Activated naive CD8-positive, alpha-beta T cell treated with anti-CD3 and anti-CD28 coated beads, Interleukin-2, amount 50 U/mL, for 16 hours (primary cell): ENCODE measurements around the gene POM121.
"Not testable (repeated sequence)": the region's sequence is repeated elsewhere in the genome, so short reads cannot be mapped to it uniquely, and the experiment has no call there.

ENCODE experiments used
- DNase-seq: peaks from one replicate; pipeline ENCODE4 v3.0.0-alpha.2; 2020; ENCODE audit warnings: low read depth, low spot score

POM121 gene

GRCh38 chr7:72949686-72950085 is 24.8 kb downstream of the POM121 start:
- not testable (repeated sequence) for DNase-seq

DNA sequence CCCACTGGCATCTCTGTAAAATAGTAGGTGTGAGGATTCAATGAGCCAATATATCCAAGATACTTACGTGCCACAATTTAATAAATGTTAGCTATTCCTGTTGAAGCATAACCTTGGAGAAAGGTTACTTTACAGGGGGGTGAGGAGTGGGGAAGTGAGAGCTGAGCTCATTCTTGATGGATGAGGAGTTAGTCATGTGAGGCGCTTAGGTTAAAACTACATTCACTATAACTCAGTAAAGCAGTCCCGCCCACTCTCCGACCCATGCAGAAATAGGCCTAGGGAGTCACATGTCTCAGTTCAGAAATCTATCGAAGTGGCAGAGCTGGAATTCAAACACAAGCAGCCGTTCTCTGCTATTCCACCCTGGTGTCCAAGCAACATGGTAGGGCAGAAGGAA is 25.5 kb downstream of the POM121 start:
- DNase-seq, result not testable (repeated sequence)

DNA sequence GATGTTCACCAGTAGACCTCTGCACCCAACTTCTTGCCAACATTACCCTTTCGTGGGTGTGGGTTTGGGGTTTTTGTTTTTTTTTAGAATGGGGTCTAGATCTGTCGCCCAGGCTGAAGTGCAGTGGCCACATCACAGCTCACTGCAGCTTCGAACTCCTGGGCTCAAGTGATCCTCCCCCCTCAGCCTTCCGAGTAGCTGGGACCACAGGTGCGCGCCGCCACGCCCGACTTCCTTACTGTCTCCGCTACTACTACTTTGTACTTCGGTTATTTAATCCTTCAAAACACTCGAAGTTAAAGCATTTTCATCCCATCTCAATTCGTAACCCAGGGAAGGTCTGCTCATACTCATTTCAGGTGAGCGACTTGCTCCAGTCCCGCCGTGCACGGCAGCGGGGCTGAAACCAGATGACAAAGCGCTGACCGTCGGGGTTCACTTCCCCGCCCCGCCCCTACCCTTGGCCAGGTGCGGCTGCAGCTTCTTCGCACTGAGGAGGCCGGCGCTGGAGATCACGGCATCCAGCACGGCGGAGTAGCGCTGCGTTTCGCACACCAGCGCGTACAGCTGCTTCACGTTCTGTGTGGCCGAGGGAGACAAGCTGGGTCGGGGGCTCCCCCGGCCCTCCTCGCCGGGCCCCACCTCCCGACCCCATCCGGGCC is 29.1 kb downstream of the POM121 start:
- DNase-seq, result not testable (repeated sequence)

DNA sequence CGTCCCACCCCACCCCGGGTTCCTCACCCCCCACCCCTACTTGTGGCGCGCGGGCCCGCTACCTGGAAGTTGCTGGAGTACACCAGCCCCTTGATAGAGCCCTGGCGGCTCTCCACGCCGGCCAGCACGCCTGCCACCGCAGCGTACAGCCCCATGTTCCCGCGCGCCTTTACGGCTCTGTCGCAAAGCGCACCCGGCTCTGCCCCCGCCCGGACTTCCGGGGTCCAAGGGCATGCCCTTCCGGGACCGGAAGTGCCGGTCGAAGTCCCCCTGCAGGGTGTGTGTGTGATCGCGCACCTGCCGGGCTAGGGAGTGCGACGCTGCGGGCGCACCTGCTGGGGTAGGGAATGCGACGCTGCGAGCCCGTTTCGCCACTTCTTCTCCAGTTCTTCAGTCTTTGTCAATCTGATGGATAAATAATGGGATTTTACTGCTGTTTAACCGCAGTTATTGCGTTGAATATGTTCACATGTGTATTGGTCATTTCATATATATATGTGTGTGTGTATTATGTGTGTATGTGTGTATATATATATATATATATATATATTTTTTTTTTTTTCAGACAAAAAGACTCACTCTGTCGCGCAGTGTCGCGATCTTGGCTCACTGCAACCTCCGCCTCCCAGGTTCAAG is 29.8 kb downstream of the POM121 start:
- not testable (repeated sequence) for DNase-seq

- not testable (repeated sequence) for DNase-seq
Observed at GRCh38 chr7:72960029-72960428, 35.1 kb downstream of the POM121 start.

GRCh38 chr7:72960626-72961345 is 35.9 kb downstream of the POM121 start:
- not testable (repeated sequence) for DNase-seq

- not testable (repeated sequence) for DNase-seq
Observed at GRCh38 chr7:72961346-72961650, 36.4 kb downstream of the POM121 start.

DNA sequence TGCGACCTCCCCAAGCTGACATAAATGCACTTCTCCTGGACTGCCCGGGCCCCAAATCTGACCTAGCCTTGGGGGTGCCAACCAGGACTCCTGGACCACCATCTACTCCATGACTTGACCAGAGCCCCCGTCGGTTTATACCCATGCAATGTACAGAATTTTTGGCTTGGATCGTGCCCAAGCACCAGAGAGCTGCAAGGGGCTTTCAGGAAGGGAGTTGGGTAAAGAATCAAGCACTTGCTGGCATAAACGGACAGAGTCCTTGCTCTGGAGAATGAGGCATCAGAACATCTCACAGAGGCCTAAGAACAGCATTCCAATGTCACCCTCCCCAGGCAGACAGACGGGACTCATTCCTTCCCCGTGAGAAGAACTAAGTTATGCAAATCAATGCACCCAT is 38.2 kb downstream of the POM121 start:
- DNase-seq, result not testable (repeated sequence)

DNA sequence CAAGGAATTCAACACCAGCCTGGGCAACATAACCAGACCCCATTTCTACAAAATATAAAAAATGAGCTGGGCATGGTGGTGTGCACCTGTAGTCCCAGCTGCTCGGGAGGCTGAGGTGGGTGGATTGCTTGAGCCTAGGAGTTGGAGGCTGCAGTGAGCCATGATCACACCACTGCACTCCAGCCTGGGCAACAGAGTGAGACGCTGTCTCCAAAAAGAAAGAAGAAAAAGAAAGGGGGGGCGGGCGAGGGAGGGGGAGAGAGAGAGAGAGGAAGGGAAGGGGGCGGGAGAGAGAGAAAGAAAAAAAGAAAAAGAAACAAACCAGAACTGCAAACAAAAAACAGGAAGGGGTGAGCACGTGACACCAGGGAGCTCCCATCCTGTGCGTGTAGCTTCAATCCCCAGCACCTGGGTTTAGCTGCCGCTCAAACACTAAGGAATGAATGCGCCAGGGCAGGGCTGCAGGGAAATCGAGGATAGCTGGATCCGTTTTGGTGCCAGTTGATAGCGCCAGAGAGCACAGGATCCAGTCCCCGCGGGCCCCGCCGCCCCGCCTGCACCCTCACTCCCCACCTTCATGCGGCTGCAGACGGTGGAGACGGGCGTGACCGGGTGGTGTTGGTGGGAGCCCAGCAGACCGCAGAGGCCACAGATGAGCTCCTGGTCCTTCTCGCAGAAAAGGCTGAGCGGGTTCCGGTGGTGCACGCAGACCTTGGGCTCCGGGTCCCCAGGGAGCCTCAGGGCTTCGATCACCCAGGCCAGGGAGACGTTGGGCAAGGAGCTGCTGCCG is 40.5 kb downstream of the POM121 start:
- not testable (repeated sequence) for DNase-seq

GRCh38 chr7:72966892-72967291 is 42.0 kb downstream of the POM121 start:
- DNase-seq, result not testable (repeated sequence)

GRCh38 chr7:72968980-72969516 is 44.2 kb downstream of the POM121 start, which contains the start of gene TRIM74:
TRIM74 (minus strand) TSS chr7:72969466; CDS start chr7:72966157, 3,309 bp downstream.
- DNase-seq, result not testable (repeated sequence)

GRCh38 chr7:72969688-72970087 is 44.8 kb downstream of the POM121 start:
- not testable (repeated sequence) for DNase-seq

DNA sequence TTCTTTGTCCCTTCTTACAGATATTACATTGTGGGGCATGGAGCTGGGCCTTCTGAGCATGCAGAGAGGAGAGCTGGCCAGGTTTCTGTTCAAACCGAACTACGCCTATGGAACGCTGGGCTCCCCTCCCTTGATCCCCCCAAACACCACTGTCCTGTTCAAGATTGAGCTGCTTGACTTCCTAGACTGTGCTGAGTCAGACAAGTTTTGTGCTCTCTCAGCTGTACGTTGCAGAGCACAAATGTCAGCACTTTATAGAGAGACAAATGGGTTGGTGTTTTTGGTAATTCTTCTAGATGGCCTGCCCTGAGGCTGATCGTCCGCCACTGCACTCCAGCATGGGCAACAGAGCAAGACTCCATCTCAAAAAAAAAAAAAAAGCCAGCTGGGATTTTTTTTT is 46.6 kb downstream of the POM121 start:
- DNase-seq, result not testable (repeated sequence)

DNA sequence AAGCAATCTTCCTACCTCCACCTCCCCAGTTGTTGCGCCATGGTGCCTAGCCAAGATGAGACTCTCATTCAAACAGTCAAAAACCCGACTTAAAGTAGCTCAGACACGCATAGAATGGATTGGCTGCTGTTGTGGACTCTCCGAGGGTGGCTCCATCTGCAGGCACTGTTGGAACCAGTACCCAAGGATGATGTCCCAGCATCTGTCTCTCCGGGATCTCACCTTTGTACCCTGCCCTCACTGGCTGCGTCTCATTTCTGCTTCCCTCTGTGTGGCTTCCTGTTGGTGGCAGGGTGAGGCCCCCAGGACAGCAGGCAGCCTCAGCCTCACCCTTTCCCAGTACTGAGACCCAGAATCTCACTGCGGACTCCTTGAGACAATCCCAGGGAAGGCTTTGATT is 49.9 kb downstream of the POM121 start:
- DNase-seq, result not testable (repeated sequence)

GRCh38 chr7:72975656-72976286 is 50.9 kb downstream of the POM121 start:
- not testable (repeated sequence) for DNase-seq

DNA sequence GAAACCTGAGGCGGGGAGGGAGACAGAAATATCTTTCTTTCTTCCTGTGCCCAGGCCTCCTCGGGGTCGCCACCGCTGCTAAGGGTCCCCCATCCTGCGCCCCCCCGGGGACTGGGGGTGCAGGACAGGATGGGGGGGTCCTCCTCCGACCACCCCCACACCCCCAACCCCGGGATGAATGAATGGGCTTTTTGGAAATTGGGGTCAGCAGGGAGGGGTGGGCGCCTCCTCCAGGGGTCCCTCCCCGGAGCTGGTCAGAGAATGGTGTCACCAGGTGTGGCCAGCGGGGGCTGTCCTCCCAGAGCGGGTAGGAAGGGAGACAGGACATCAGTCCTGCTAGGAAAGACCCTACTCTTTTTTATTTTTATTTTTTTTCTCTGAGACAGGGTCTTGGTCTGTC is 51.5 kb downstream of the POM121 start:
- DNase-seq, result not testable (repeated sequence)

- DNase-seq, result not testable (repeated sequence)
Observed at GRCh38 chr7:72980382-72980781, 55.5 kb downstream of the POM121 start.

DNA sequence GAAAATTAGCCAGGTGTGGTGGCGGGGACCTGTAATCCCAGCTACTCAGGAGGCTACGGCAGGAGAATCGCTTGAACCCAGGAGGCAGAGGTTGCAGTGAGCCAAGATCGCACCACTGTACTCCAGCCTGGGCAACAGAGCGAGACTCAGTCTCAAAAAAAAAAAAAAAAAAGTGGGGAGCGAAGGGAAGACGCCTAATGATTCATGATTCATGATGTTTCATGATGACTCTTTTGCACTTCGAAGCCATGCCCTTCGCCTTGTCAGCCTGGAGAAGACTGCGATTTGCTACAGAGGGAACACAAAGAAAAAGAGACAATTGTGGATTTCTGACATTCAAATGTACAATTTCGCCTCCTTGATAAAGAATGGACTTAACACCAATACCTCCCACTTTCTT is 57.2 kb downstream of the POM121 start:
- DNase-seq, result not testable (repeated sequence)

DNA sequence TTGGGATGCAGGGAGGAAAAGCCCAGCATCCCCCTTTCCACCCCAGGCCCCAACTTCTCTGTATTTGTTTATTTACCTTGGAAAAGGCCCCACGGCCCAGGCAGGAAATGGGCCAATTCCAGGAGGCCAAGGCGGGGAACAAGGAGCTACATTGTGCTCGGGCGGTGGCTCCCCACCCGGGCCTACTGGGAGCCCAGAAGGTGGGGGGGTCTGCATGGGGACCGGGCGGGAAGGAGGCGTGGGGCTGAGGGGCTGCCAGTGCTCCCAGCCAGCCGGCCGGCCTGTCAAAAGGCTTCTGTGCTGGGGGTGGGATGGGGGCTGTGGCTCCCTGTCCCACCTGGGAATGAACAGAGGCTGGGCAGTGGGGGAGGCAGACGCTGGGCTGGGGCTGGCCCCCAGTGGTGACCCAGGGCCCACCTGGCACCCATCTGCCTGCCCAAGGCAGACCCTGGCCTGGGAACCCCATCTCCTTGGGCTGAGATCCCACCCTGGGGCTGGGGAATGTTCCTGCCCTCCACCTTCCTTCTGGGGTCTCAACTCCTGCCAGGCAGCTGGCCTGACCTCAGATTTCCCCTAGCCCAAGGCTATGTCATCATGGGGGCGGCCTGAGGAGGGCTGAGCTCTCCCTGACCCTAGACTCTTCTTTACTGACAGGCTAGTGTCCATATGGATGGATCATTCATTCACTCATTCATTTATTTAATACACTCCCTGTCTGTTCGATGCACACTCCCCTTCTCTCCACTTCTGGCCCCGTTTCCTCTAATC is 65.4 kb downstream of the POM121 start:
- DNase-seq, result not testable (repeated sequence)

GRCh38 chr7:72995484-72995883 is 70.6 kb downstream of the POM121 start:
- DNase-seq, result not testable (repeated sequence)
